K562 (cell line): ENCODE data around the gene SELENOF. TPM values are rescaled to one million over a fixed set of nuclear protein-coding genes. Genes with fewer than 3 reads are reported as not detected.
A peak's percentile ranks its signal among the peaks of the same experiment; 100 is the strongest.

ENCODE experiments used
- BACH1 ChIP-seq: fragments of 200-800 bp; sonication (Bioruptor generic); IDR thresholded peaks from 2 replicates; pipeline ENCODE4 v1.6.1; 2016; ENCODE audit warnings: missing genetic modification characterization, missing compliant biosample characterization
- BCL6 ChIP-seq: fragments of 250-450 bp; sonication (Bioruptor Pico); IDR thresholded peaks from 2 replicates; pipeline ENCODE4 v1.4.0; 2020
- CHD1 ChIP-seq: fragments of 200-600 bp; sonication (generic); IDR thresholded peaks from one replicate; pipeline ENCODE4 v1.6.1; 2012; ENCODE audit warnings: mild to moderate bottlenecking, moderate library complexity, low read length, inconsistent platforms
- FOXJ3 ChIP-seq: sonication (generic); formaldehyde crosslinking; IDR thresholded peaks from 2 replicates; pipeline ENCODE4 v1.4.0; 2020; ENCODE audit warnings: mild to moderate bottlenecking, missing genetic modification reagents
- JUND ChIP-seq, 2 experiments: IDR thresholded peaks; 2 replicates in 1 of 2; 3 replicates in 1 of 2; pipeline ENCODE4 v1.6.1; 2011; ENCODE audit warnings: borderline replicate concordance in 2 of 2, low read depth in 2 of 2, low read length in 2 of 2, improper control_type of control experiment in 1 of 2, missing biosample characterization in 1 of 2, missing genetic modification characterization in 1 of 2, missing genetic modification reagents in 1 of 2
- NR2F6 ChIP-seq: fragments of 450-650 bp; formaldehyde crosslinking; IDR thresholded peaks from 2 replicates; pipeline ENCODE4 v1.4.0; 2020; ENCODE audit warnings: mild to moderate bottlenecking
- PML ChIP-seq: IDR thresholded peaks from 2 replicates; pipeline ENCODE4 v1.6.1; 2012; ENCODE audit warnings: low read length, inconsistent platforms
- SLC30A9 ChIP-seq: fragments of 250-450 bp; sonication (Bioruptor Pico); IDR thresholded peaks from 2 replicates; pipeline ENCODE4 v1.8.0; 2022; ENCODE audit warnings: mild to moderate bottlenecking, moderate library complexity
- SP2 ChIP-seq: IDR thresholded peaks from 2 replicates; pipeline ENCODE4 v1.6.1; 2011; ENCODE audit warnings: mild to moderate bottlenecking, low read depth, low read length, moderate library complexity; ENCODE audit not compliant: poor library complexity, severe bottlenecking; ENCODE audit errors: extremely low read depth
- TCF3 ChIP-seq: sonication (generic); formaldehyde crosslinking; IDR thresholded peaks from 2 replicates; pipeline ENCODE4 v1.4.0; 2020; ENCODE audit warnings: mild to moderate bottlenecking, missing genetic modification reagents
- ZNF165 ChIP-seq: fragments of 250-450 bp; sonication (Bioruptor Pico); IDR thresholded peaks from 2 replicates; pipeline ENCODE4 v1.4.0; 2020; ENCODE audit warnings: borderline replicate concordance
- ZNF282 ChIP-seq: sonication (generic); formaldehyde crosslinking; IDR thresholded peaks from 2 replicates; pipeline ENCODE4 v1.8.1; 2023; ENCODE audit warnings: missing genetic modification reagents
- ZNF3 ChIP-seq: fragments of 250-450 bp; sonication (Bioruptor Pico); IDR thresholded peaks from 2 replicates; pipeline ENCODE4 v1.5.0; 2021; ENCODE audit warnings: mild to moderate bottlenecking, moderate library complexity
- ZNF384 ChIP-seq: IDR thresholded peaks from 2 replicates; pipeline ENCODE4 v1.6.1; 2012; ENCODE audit warnings: low read depth, low read length, improper control_type of control experiment
- polyA plus RNA-seq, 8 experiments: library from polyadenylated mRNA; depleted of rRNA in 4 of 8; stranded (reverse) in 5 of 8; unstranded in 3 of 8; fragments of >200 nt; fragmentation: Nextera tagmentation in 2 of 8; fragmentation: Illumina TruSeq in 1 of 8; extraction: Ambion mirVana in 2 of 8; extraction: Trizol in 1 of 8; gene quantifications; 2 replicates each; pipeline versions ENCODE4 v1.2.1 to v1.2.3, GENCODE V29; 2011 to 2014; ENCODE audit warnings: inconsistent platforms in 1 of 8, missing spikeins in 1 of 8
- total RNA-seq, 7 experiments: library from RNA; depleted of rRNA in 6 of 7; stranded (reverse); fragments of >200 nt in 6 of 7; fragmentation: Illumina TruSeq in 2 of 7; extraction: Trizol in 2 of 7; gene quantifications; 2 replicates each; pipeline versions ENCODE4 v1.2.1 to v1.2.3, GENCODE V29; 2011 to 2021; ENCODE audit warnings: low replicate concordance in 1 of 7
- TF ChIP-seq, protein P1 (sequence below), 2 experiments: fragments of 450-650 bp; formaldehyde crosslinking in 1 of 2; IDR thresholded peaks; 2 replicates each; pipeline versions ENCODE4 v1.4.0 to v1.6.1; 2014 to 2020; ENCODE audit warnings: mild to moderate bottlenecking in 2 of 2, borderline replicate concordance in 1 of 2, low read depth in 1 of 2

SELENOF gene
- total and polyA plus RNA-seq, 9 of the 15 experiments (the other 6 are each of a cell fraction or from before 2014, with no cell fraction given), result 115 to 394 (median 215) TPM

DNA sequence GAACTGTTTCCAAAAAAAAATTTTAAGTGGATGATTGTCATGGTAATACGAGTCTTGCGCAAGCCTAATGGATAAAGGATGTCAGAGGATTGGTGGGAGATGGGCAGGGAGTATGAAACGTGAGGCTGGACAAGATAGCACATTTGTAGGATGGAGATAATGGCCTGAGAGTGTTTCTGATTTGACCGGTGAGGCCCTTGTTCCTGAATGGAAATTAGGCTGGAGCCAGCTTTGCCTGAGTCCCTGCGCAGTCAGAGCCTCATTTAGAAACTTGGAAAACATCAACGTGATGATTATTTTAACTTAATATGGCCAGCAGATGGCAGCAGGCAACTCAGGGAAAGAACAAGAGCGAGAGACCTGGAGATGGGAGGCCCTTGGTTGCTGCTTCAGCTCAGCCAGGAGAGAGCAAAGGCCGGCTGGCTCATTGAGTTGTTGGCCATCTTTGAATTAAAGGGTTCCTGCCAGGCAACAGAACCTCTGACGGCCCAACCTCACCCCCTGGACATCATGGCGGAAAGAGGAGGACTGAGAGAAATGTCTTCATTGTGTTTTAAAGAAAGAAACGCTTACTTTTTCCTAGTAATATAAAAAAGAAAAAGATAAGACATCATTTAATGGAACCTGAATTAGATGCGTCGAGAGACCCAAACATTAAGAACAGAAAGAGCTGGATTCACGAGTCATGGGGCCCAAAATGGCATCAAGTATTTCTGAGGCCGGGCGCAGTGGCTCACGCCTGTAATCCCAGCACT lies 80.3 kb downstream of the SELENOF start (continued):
- TF ChIP-seq, protein P1, sequence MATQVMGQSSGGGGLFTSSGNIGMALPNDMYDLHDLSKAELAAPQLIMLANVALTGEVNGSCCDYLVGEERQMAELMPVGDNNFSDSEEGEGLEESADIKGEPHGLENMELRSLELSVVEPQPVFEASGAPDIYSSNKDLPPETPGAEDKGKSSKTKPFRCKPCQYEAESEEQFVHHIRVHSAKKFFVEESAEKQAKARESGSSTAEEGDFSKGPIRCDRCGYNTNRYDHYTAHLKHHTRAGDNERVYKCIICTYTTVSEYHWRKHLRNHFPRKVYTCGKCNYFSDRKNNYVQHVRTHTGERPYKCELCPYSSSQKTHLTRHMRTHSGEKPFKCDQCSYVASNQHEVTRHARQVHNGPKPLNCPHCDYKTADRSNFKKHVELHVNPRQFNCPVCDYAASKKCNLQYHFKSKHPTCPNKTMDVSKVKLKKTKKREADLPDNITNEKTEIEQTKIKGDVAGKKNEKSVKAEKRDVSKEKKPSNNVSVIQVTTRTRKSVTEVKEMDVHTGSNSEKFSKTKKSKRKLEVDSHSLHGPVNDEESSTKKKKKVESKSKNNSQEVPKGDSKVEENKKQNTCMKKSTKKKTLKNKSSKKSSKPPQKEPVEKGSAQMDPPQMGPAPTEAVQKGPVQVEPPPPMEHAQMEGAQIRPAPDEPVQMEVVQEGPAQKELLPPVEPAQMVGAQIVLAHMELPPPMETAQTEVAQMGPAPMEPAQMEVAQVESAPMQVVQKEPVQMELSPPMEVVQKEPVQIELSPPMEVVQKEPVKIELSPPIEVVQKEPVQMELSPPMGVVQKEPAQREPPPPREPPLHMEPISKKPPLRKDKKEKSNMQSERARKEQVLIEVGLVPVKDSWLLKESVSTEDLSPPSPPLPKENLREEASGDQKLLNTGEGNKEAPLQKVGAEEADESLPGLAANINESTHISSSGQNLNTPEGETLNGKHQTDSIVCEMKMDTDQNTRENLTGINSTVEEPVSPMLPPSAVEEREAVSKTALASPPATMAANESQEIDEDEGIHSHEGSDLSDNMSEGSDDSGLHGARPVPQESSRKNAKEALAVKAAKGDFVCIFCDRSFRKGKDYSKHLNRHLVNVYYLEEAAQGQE (IDR thresholded peaks at IDR 0.05; ENCODE audit: borderline replicate concordance), result peak; percentile 91
- TF ChIP-seq, protein P1 (CRISPR knock-in tag; IDR thresholded peaks at IDR 0.05; ENCODE audit: low read depth), result no peak
- no peak for TF ChIP-seq NR2F6 (CRISPR knock-in tag)
- no peak for TF ChIP-seq SP2
- TF ChIP-seq BCL6 (CRISPR knock-in tag), result no peak
- TF ChIP-seq FOXJ3 (CRISPR knock-in tag), result no peak
- TF ChIP-seq SLC30A9 (CRISPR knock-in tag), result no peak
- no peak for TF ChIP-seq ZNF384
- TF ChIP-seq ZNF165 (CRISPR knock-in tag), result no peak
- no peak for TF ChIP-seq JUND (IDR thresholded peaks at IDR 0.05; ENCODE audit: borderline replicate concordance, low read depth, low read length)
- peak; percentile 52; the same call in 1 of the 3 replicates for TF ChIP-seq JUND (tag; IDR thresholded peaks at IDR 0.05; ENCODE audit: borderline replicate concordance, low read depth, low read length)
- no peak for TF ChIP-seq BACH1
- TF ChIP-seq ZNF3 (CRISPR knock-in tag), result no peak
- peak; percentile 27; the same call in 1 of the 2 replicates for TF ChIP-seq TCF3 (CRISPR knock-in tag)
- TF ChIP-seq ZNF282, result no peak
- TF ChIP-seq PML, result no peak
- TF ChIP-seq CHD1, result no peak
